GM19324 (cell line): ENCODE data around the gene KIRREL3.

Experiments used
- ATAC-seq: cut with Tn5 transposase; IDR thresholded peaks from one replicate; pipeline ENCODE4 v1.9.1; 2021; ENCODE audit warnings: mild to moderate bottlenecking, moderate library complexity; ENCODE audit not compliant: unreplicated experiment, low FRiP score

The KIRREL3 gene

GRCh38 chr11:126840201-126840886, 160.2 kb downstream of the KIRREL3 start:
- ATAC-seq = no peak

GRCh38 chr11:126839496-126839895, 161.1 kb downstream of the KIRREL3 start:
- no peak for ATAC-seq

GRCh38 chr11:126838779-126839178, 161.8 kb downstream of the KIRREL3 start:
- ATAC-seq = no peak

GRCh38 chr11:126837581-126837980, 163.0 kb downstream of the KIRREL3 start:
- no peak for ATAC-seq

- no peak for ATAC-seq
Observed at GRCh38 chr11:126834573-126834972, 166.0 kb downstream of the KIRREL3 start.

GRCh38 chr11:126834149-126834548, 166.4 kb downstream of the KIRREL3 start:
- ATAC-seq = no peak

- no peak for ATAC-seq
Observed at GRCh38 chr11:126833065-126833464, 167.5 kb downstream of the KIRREL3 start.

GRCh38 chr11:126832387-126832786, 168.2 kb downstream of the KIRREL3 start:
- no peak for ATAC-seq

- ATAC-seq = no peak
Observed at GRCh38 chr11:126830216-126830806, 170.3 kb downstream of the KIRREL3 start.

- ATAC-seq = no peak
Observed at GRCh38 chr11:126829716-126830115, 170.9 kb downstream of the KIRREL3 start.

GRCh38 chr11:126824035-126824607, 176.4 kb downstream of the KIRREL3 start:
- ATAC-seq = no peak

- ATAC-seq = no peak
Observed at GRCh38 chr11:126823274-126823673, 177.3 kb downstream of the KIRREL3 start.

GRCh38 chr11:126821827-126822226, 178.7 kb downstream of the KIRREL3 start:
- ATAC-seq = no peak

- ATAC-seq = no peak
Observed at GRCh38 chr11:126819194-126819593, 181.4 kb downstream of the KIRREL3 start.

GRCh38 chr11:126817523-126818450, 182.8 kb downstream of the KIRREL3 start:
- no peak for ATAC-seq

- no peak for ATAC-seq
Observed at GRCh38 chr11:126817096-126817495, 183.5 kb downstream of the KIRREL3 start.

GRCh38 chr11:126816645-126817044, 183.9 kb downstream of the KIRREL3 start:
- no peak for ATAC-seq

GRCh38 chr11:126815111-126815510, 185.5 kb downstream of the KIRREL3 start:
- ATAC-seq = no peak

- no peak for ATAC-seq
Observed at GRCh38 chr11:126810776-126811175, 189.8 kb downstream of the KIRREL3 start.

- ATAC-seq = no peak
Observed at GRCh38 chr11:126809514-126810289, 190.9 kb downstream of the KIRREL3 start.
